Neural progenitor cell (in vitro differentiated cells): ENCODE data around the gene SLC24A1. TPM values are rescaled to one million over a fixed set of nuclear protein-coding genes. Genes with fewer than 3 reads are reported as not detected.

Experiments
- DNase-seq: peaks from one replicate; pipeline ENCODE4 v3.0.0-alpha.2; 2016; ENCODE audit warnings: low spot score
- H2AFZ ChIP-seq: fragments of 200-600 bp; sonication (generic); replicated peaks from 2 replicates; pipeline ENCODE4 v1.6.1; 2016; ENCODE audit warnings: antibody characterized with exemption
- H3F3A ChIP-seq: fragments of 200-600 bp; sonication (generic); 2 replicates; pipeline ENCODE4 v1.6.1; 2016; ENCODE audit warnings: antibody characterized with exemption, low read depth
- H3K27ac ChIP-seq: fragments of 200-600 bp; sonication (generic); 2 replicates; pipeline ENCODE4 v1.5.1; 2016; ENCODE audit warnings: mild to moderate bottlenecking
- H3K27me3 ChIP-seq: fragments of 200-600 bp; sonication (generic); 2 replicates; pipeline ENCODE4 v1.6.1; 2016; ENCODE audit warnings: mild to moderate bottlenecking, moderate library complexity
- H3K36me3 ChIP-seq: fragments of 200-600 bp; sonication (generic); 2 replicates; pipeline ENCODE4 v1.5.1; 2016
- H3K4me1 ChIP-seq: fragments of 200-600 bp; sonication (generic); 2 replicates; pipeline ENCODE4 v1.6.1; 2016; ENCODE audit warnings: mixed run types
- H3K4me2 ChIP-seq: fragments of 200-600 bp; sonication (generic); 2 replicates; pipeline ENCODE4 v1.6.1; 2016
- H3K4me3 ChIP-seq: fragments of 200-600 bp; sonication (generic); 2 replicates; pipeline ENCODE4 v1.5.1; 2016
- H3K79me2 ChIP-seq: fragments of 200-600 bp; sonication (generic); 2 replicates; pipeline ENCODE4 v1.6.1; 2016; ENCODE audit warnings: low read depth
- H3K9ac ChIP-seq: fragments of 200-600 bp; sonication (generic); 2 replicates; pipeline ENCODE4 v1.6.1; 2016
- H3K9me3 ChIP-seq: fragments of 200-600 bp; sonication (generic); 2 replicates; pipeline ENCODE4 v1.5.1; 2016; ENCODE audit warnings: low read depth
- H4K20me1 ChIP-seq: fragments of 200-600 bp; sonication (generic); 2 replicates; pipeline ENCODE4 v1.6.1; 2016; ENCODE audit warnings: low read depth
- H3K27ac Mint-ChIP-seq: 3 replicates; pipeline ENCODE4 v1.8.0; 2021; ENCODE audit warnings: mixed read lengths
- H3K27me3 Mint-ChIP-seq: 2 replicates; pipeline ENCODE4 v1.8.0; 2022; ENCODE audit warnings: low read depth, mild to moderate bottlenecking, inconsistent platforms, moderate library complexity, mixed read lengths; ENCODE audit not compliant: insufficient read depth
- H3K36me3 Mint-ChIP-seq: 3 replicates; pipeline ENCODE4 v1.8.0; 2021; ENCODE audit warnings: mixed read lengths
- H3K4me1 Mint-ChIP-seq: 3 replicates; pipeline ENCODE4 v1.8.0; 2021; ENCODE audit warnings: mixed read lengths
- H3K4me3 Mint-ChIP-seq: 3 replicates; pipeline ENCODE4 v1.8.0; 2021; ENCODE audit warnings: mild to moderate bottlenecking, moderate library complexity, mixed read lengths
- H3K9me3 Mint-ChIP-seq: 3 replicates; pipeline ENCODE4 v1.8.0; 2020; ENCODE audit warnings: mixed read lengths
- CTCF ChIP-seq: fragments of 200-600 bp; sonication (generic); IDR thresholded peaks from 2 replicates; pipeline ENCODE4 v1.5.1; 2017; ENCODE audit warnings: antibody characterized with exemption, mild to moderate bottlenecking
- EZH2 ChIP-seq: fragments of 200-600 bp; sonication (generic); IDR thresholded peaks from 2 replicates; pipeline ENCODE4 v1.6.1; 2017; ENCODE audit warnings: antibody characterized with exemption, mild to moderate bottlenecking, moderate library complexity
- EZH2phosphoT487 ChIP-seq: fragments of 200-600 bp; sonication (generic); IDR thresholded peaks from 2 replicates; pipeline ENCODE4 v1.6.1; 2017; ENCODE audit warnings: antibody characterized with exemption
- total RNA-seq: library from RNA; depleted of rRNA; stranded (reverse); fragments of >200 nt; gene quantifications from 2 replicates; pipeline ENCODE4 v1.2.3, GENCODE V29; 2015; ENCODE audit warnings: low replicate concordance

Gene SLC24A1
- total RNA-seq, 1 donor from 2014 or later, result 10.6 TPM

- Histone ChIP-seq H3K9me3 (no peaks in the 10 kb centered on the region), H3K4me2 (no peak overlapping the region), H3K27me3 (no peaks in the 10 kb centered on the region), H3K4me3 (no peak overlapping the region), H3F3A (no peaks in the 10 kb centered on the region), H3K79me2 (no peaks in the 10 kb centered on the region), H3K36me3 (no peaks in the 10 kb centered on the region), H3K27ac (no peak overlapping the region), H4K20me1 (peaks cover 8% of the 10 kb centered on the region), H2AFZ (no peak overlapping the region), H3K9ac (no peak overlapping the region), H3K4me1 (no peaks in the 10 kb centered on the region)
- no peaks in the 10 kb centered on the region for H3K36me3 Mint-ChIP-seq
- H3K27ac Mint-ChIP-seq, result peak overlapping the region; percentile 16
- H3K4me1 Mint-ChIP-seq, result no peaks in the 10 kb centered on the region
- no peaks in the 10 kb centered on the region for H3K27me3 Mint-ChIP-seq
- H3K9me3 Mint-ChIP-seq, result no peaks in the 10 kb centered on the region
- no peak for DNase-seq
- no peak overlapping the region for H3K4me3 Mint-ChIP-seq
- TF ChIP-seq EZH2 (no peak), CTCF (no peak), EZH2phosphoT487 (no peak)
These were observed 20.9 kb downstream of the SLC24A1 start for GRCh38 chr15:65642594-65642993.

- H3K4me3 Mint-ChIP-seq, result no peak overlapping the region
- no peak for DNase-seq
- Histone ChIP-seq H3K9me3 (no peaks in the 10 kb centered on the region), H3F3A (no peaks in the 10 kb centered on the region), H4K20me1 (peaks cover 5% of the 10 kb centered on the region), H2AFZ (no peak overlapping the region), H3K9ac (no peak overlapping the region), H3K36me3 (no peaks in the 10 kb centered on the region), H3K79me2 (no peaks in the 10 kb centered on the region), H3K4me3 (no peak overlapping the region), H3K4me2 (no peak overlapping the region), H3K27me3 (no peaks in the 10 kb centered on the region), H3K4me1 (no peaks in the 10 kb centered on the region), H3K27ac (no peak overlapping the region)
- H3K36me3 Mint-ChIP-seq, result no peaks in the 10 kb centered on the region
- no peaks in the 10 kb centered on the region for H3K4me1 Mint-ChIP-seq
- H3K27ac Mint-ChIP-seq, result no peak overlapping the region
- H3K27me3 Mint-ChIP-seq, result no peaks in the 10 kb centered on the region
- H3K9me3 Mint-ChIP-seq, result no peaks in the 10 kb centered on the region
- TF ChIP-seq EZH2 (no peak), CTCF (no peak), EZH2phosphoT487 (no peak)
These were observed 22.5 kb downstream of the SLC24A1 start for GRCh38 chr15:65644282-65644681.

- H3F3A ChIP-seq, result no peaks in the 10 kb centered on the region
- H3K4me3 Mint-ChIP-seq, result no peak overlapping the region
- no peaks in the 10 kb centered on the region for H3K36me3 Mint-ChIP-seq
- no peaks in the 10 kb centered on the region for H3K9me3 Mint-ChIP-seq
- no peaks in the 10 kb centered on the region for H3K4me1 Mint-ChIP-seq
- H3K79me2 ChIP-seq, result no peaks in the 10 kb centered on the region
- H3K27ac Mint-ChIP-seq, result no peak overlapping the region
- H3K4me2 ChIP-seq, result no peak overlapping the region
- TF ChIP-seq CTCF, result no peak
- H2AFZ ChIP-seq, result no peak overlapping the region
- H3K9me3 ChIP-seq, result no peaks in the 10 kb centered on the region
- H3K27me3 Mint-ChIP-seq, result no peaks in the 10 kb centered on the region
- no peak for DNase-seq
- peaks cover 5% of the 10 kb centered on the region for H4K20me1 ChIP-seq
- H3K27me3 ChIP-seq, result no peaks in the 10 kb centered on the region
- no peaks in the 10 kb centered on the region for H3K4me1 ChIP-seq
- H3K27ac ChIP-seq, result no peak overlapping the region
- H3K36me3 ChIP-seq, result no peaks in the 10 kb centered on the region
- H3K4me3 ChIP-seq, result no peak overlapping the region
- no peak overlapping the region for H3K9ac ChIP-seq
These were observed 23.7 kb downstream of the SLC24A1 start for GRCh38 chr15:65645392-65645791.

- Mint-ChIP-seq H3K27me3 (no peaks in the 10 kb centered on the region), H3K4me1 (no peaks in the 10 kb centered on the region), H3K27ac (no peak overlapping the region), H3K36me3 (no peaks in the 10 kb centered on the region), H3K9me3 (no peaks in the 10 kb centered on the region), H3K4me3 (no peak overlapping the region)
- no peak for DNase-seq
- Histone ChIP-seq H4K20me1 (peaks cover 5% of the 10 kb centered on the region), H3K4me2 (no peak overlapping the region), H3K79me2 (no peaks in the 10 kb centered on the region), H3K36me3 (no peaks in the 10 kb centered on the region), H3K4me3 (no peak overlapping the region), H3K27ac (no peak overlapping the region), H3K9me3 (no peaks in the 10 kb centered on the region), H3F3A (no peaks in the 10 kb centered on the region), H2AFZ (no peak overlapping the region), H3K4me1 (no peaks in the 10 kb centered on the region), H3K27me3 (no peaks in the 10 kb centered on the region), H3K9ac (no peak overlapping the region)
- no peak for TF ChIP-seq CTCF
- no peak for TF ChIP-seq EZH2phosphoT487
- TF ChIP-seq EZH2, result no peak
These were observed 24.7 kb downstream of the SLC24A1 start for GRCh38 chr15:65646486-65646885.
